NCI-H1930 (cell line): ENCODE data around the gene KIF5C.

Experiments
- DNase-seq, 2 experiments: peaks; one replicate each; lab custom pipeline; 2025; lab: John Stamatoyannopoulos, UW

Gene KIF5C

GRCh38 chr2:148926291-148926961 is 51.4 kb downstream of the KIF5C start:
- DNase-seq: no peak

- no peak for DNase-seq
Measured at GRCh38 chr2:148926981-148927401, 52.0 kb downstream of the KIF5C start.

- peak; percentile 44 to 60 for DNase-seq
Measured at GRCh38 chr2:148928395-148928794, 53.4 kb downstream of the KIF5C start.

DNA sequence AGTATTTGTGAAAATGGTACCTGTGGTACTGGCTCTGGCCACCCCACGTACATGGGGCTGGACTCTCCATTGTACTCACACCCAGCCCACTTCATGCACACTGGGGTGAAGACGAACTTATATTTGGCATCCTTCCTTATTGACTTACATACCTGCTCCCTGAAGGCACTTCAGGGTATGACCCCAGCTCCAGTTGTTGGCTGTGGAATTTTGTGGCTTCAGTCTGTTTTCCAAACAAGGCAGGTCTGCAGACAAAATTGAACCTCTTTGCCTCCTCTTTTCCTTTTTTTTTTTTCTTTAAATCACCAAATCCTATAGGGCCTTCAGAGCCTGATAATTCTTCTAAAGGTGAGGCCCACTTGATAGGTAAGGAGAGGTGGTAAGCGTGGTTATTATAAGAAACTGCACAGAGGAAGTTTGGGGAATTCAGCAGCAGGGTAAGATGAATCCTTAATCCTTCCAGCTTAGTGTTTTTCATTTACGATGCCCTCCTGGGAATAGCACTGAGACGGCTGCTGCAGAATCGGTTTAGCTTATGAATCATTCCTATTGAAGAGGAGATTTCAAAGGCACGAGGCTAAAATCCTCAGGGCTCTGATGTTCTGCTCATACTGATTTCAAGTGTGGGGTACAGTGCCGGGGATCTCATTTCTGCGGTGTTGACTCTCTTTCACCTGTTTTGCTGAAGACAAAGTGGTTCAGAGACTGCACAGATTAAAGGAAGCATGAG is 55.2 kb downstream of the KIF5C start:
- no peak for DNase-seq

DNA sequence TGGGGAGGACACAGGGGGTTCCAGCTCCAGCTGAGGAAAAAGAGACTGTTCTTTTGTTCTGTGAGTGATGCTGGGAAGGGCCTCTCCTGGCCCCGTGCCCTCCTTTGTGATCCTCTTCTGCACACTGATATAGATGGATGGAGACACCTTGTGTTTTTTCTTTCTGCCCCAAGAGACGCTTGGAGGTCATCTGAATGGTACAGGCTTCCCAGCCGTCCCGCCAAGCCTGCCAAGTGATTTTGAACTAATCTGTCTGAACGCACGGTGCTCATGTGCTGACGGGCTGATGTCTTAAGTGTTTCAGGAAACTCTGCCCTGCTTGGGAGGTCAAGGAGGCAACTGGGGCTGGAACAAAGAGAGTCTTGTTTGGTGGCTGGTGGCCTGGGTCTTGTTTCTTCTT is 57.5 kb downstream of the KIF5C start:
- DNase-seq: no peak

GRCh38 chr2:148933456-148933855 is 58.4 kb downstream of the KIF5C start:
- DNase-seq: no peak

DNA sequence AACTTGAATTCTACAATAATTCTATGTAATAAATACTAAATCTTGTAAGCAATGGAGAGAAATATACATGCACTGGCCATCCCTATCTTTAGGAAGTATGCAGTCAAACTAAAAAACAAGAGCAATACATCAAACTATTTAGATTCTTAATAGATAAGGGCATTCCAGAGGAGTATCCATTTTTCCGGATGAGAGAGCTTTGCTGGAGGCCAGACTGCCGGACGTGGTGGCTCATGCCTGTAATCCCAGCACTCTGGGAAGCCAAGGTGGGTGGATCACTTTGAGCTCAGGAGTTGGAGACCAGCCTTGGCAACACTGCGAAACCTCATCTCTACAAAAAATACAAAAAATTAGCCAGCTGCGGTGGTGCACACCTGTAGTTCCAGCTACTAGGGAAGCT is 60.8 kb downstream of the KIF5C start:
- DNase-seq: no peak

DNA sequence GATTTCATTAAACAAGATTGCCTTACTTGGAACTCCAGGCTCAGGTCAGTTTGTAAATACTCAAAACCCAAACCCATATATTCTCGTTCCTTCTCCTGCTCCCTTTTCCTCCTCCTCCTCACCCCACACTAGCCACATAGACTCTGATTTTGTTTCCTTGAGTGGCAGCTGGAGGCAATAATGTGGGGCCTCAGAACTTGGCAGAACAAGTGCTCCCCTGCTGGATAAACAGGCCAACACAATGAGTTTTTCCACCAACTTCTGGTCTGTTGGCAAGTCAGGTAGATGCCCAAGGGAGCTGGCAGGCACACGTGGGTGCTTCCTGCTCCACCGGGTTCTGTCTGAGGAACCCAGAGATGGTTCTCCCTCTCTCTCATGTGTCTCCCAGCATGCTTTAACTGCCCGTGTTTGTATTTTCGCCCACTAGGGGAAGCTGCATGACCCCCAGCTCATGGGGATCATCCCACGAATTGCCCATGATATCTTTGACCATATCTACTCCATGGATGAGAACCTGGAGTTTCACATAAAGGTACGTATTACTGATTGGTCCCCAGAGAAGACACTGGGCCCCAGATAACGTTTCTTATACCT is 61.9 kb downstream of the KIF5C start:
- no peak for DNase-seq

DNA sequence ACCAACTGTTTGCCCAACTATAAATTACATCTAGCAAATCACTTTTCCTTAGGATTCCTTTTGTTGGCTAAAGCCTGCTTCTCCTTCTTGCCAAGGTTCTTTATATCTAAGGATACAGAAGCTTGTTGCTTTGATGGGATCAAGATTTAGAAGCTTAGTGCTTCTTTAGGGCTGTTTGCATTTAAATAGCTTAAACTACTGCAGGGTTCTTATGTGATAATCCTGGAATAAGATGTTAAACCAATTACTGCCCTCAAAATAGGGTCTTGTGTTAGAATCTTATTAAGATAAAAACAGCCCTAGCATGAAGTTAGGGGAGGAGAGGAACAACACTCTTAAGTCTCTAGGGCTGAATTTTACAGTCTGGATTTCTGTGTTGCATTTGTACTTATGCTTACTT is 64.2 kb downstream of the KIF5C start:
- no peak for DNase-seq

DNA sequence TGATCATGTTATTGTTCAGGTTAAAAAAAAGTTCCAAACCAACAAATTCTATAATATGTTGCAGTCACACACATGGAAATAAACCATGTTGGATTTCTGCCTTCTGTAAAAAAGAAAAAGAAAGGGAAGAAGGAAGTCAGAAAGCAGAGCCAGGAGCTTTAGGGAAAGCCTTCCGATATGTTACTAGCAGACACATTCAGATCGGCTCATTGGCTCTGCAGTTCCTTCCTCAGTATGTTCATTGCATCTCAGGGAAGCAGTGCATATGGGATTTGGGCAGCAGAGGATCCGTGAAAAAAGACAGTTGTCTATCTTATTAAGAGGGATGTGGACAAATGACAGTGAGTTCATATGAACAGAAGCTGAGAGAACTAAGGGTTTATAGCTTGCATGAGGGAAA is 68.1 kb downstream of the KIF5C start:
- DNase-seq: no peak

DNA sequence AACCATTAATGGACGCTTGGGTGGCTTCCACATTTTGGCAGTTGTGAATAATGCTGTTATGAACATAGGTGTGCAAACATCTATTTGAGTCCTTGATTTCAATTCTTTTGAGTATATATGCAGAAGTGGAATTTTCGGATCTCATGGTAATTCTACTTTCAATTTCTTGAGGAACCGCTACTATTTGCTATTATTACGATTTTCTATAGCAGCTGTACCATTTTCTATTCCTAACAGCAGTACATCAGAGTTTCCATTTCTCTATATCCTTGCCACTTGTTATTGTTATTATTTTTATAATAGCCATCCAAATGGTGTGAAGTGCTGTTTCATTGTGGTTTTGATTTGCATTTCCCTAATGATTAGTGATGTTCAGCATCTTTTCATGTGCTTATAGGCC is 69.5 kb downstream of the KIF5C start:
- no peak for DNase-seq

GRCh38 chr2:148947299-148947698 is 72.3 kb downstream of the KIF5C start:
- no peak for DNase-seq

- DNase-seq: no peak
Measured at GRCh38 chr2:148948868-148949267, 73.8 kb downstream of the KIF5C start.

- no peak for DNase-seq
Measured at GRCh38 chr2:148949348-148949747, 74.3 kb downstream of the KIF5C start.

GRCh38 chr2:148952621-148953020 is 77.6 kb downstream of the KIF5C start:
- DNase-seq: no peak

- no peak for DNase-seq
Measured at GRCh38 chr2:148953426-148953825, 78.4 kb downstream of the KIF5C start.

GRCh38 chr2:148954536-148954935 is 79.5 kb downstream of the KIF5C start:
- no peak for DNase-seq

GRCh38 chr2:148955798-148956197 is 80.8 kb downstream of the KIF5C start:
- no peak for DNase-seq

DNA sequence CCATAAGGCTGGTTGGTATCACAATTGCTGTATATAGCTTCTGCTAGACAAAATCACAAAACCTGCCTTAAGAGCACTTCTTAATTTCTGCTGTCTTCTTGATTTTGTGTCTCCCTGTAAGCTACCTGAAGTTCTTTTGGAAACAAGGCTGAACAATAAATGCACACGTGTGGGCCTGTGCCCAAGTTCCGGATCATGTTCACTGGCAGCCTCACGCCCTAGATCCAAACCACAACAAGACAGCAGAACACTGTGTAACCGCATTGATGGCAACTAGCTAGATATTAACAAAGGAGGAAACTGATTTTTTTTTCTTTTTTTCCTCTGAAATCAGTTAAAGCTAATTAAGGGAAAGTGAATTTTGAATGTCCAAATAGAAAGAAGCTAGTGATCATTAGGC is 82.0 kb downstream of the KIF5C start:
- no peak for DNase-seq

- DNase-seq: no peak
Measured at GRCh38 chr2:148959745-148960144, 84.7 kb downstream of the KIF5C start.

GRCh38 chr2:148960483-148960882 is 85.5 kb downstream of the KIF5C start:
- DNase-seq: no peak

DNA sequence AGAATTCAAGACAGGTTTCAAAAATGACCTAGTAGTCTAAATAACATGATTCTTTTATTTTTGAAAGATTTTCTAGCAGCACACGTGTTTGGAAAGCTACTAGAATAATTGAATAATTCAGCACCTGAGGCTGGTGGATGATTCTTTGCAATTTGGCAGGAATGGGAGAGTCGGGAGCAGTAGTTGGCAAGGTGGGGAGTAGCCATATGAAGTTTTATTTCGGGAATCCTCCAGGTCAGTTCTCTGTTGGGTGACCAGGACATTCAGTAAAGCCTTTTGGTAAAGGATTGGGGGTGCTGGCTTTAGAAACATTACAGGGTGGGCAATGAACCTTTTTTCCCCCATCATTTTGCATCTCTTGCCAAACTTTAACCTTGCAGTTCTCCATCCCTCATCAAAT is 88.4 kb downstream of the KIF5C start:
- DNase-seq: no peak
